Vagina (tissue), 2 donors: ENCODE measurements around the gene ENAH.

Source experiments
- CTCF ChIP-seq, 3 experiments: fragments of 450-650 bp in 2 of 3; fragments of 200-600 bp in 1 of 3; sonication (generic) in 1 of 3; IDR thresholded peaks; one replicate each; pipeline ENCODE4 v1.5.1; 2017 to 2019; ENCODE audit warnings: antibody characterized with exemption in 3 of 3, mild to moderate bottlenecking in 2 of 3, moderate library complexity in 2 of 3
- POLR2A ChIP-seq, 2 donors: fragments of 450-650 bp; IDR thresholded peaks; one replicate each; pipeline ENCODE4 v1.6.1; 2017; ENCODE audit warnings: antibody characterized with exemption in 2 of 2, mild to moderate bottlenecking in 2 of 2, moderate library complexity in 2 of 2
- POLR2AphosphoS5 ChIP-seq, 2 donors: sonication (generic); formaldehyde crosslinking; IDR thresholded peaks; one replicate each; pipeline ENCODE4 v1.9.0; 2017; ENCODE audit warnings: antibody characterized with exemption in 2 of 2, mild to moderate bottlenecking in 2 of 2, low read depth in 1 of 2; ENCODE audit not compliant: insufficient read depth in 1 of 2

DNA sequence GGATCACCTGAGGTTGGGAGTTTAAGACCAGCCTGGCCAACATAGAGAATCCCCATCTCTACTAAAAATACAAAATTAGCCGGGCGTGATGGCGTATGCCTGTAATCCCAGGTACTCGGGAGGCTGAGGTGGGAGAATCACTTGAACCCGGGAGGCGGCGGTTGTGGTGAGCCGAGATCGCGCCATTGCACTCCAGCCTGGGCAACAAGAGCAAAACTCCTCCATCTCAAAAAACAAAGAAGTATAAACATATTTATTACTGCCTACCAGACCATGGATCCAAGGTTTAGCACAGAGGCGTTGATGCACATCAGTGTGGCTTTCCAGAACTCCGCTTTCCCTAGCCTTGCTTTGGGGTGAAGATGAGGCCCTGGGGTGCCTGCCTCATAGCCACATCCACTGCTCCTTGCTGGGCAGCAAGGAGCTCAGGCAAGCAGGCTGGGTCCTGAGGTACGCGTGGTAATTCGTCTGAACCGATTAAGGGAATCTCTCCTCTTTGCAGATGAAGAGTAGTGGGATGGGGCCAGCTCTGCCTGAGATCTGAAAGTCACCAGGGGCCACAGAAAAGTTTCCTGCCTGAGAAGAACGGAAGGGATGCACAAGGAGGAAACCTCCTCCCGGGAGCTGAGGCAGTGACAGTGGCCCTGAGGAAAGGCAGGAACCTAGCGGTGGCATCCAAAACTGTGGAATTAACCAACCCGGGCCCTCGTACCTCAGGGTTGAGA, 172.8 kb downstream of the ENAH start:
- TF ChIP-seq POLR2AphosphoS5 (IDR thresholded peaks at IDR 0.05; ENCODE audit: insufficient read depth in 1 of 2, low read depth in 1 of 2) (no peak), CTCF (IDR thresholded peaks at IDR 0.05) (no peak), POLR2A (IDR thresholded peaks at IDR 0.05) (no peak)
